Osteoblast (primary cell): Measurements from ENCODE around the gene RB1. TPM values are rescaled to one million over a fixed set of nuclear protein-coding genes. Genes with fewer than 3 reads are reported as not detected.

Source experiments
- DNase-seq: peaks from one replicate; pipeline ENCODE4 v3.0.0; 2011; ENCODE audit warnings: low spot score, mixed read lengths; ENCODE audit not compliant: insufficient read length; ENCODE audit errors: missing footprints
- H2AFZ ChIP-seq: 2 replicates; pipeline ENCODE4 v1.6.0; 2011; ENCODE audit warnings: mild to moderate bottlenecking, low read length
- H3K27ac ChIP-seq: 2 replicates; pipeline ENCODE4 v1.5.1; 2011; ENCODE audit warnings: mild to moderate bottlenecking, low read depth, low read length, moderate library complexity
- H3K27me3 ChIP-seq: 2 replicates; pipeline ENCODE4 v1.6.0; 2012; ENCODE audit warnings: mild to moderate bottlenecking, control low read depth, inconsistent platforms, low read length, moderate library complexity; ENCODE audit not compliant: insufficient read depth
- H3K36me3 ChIP-seq: 2 replicates; pipeline ENCODE4 v1.5.1; 2011; ENCODE audit warnings: mild to moderate bottlenecking, low read length, control low read depth, moderate library complexity; ENCODE audit not compliant: insufficient read depth
- H3K4me1 ChIP-seq: 2 replicates; pipeline ENCODE4 v1.5.1; 2011; ENCODE audit warnings: mild to moderate bottlenecking, low read length, control low read depth, moderate library complexity; ENCODE audit not compliant: insufficient read depth
- H3K4me2 ChIP-seq: 2 replicates; pipeline ENCODE4 v1.6.0; 2011; ENCODE audit warnings: mild to moderate bottlenecking, low read length; ENCODE audit not compliant: insufficient read depth
- H3K4me3 ChIP-seq: fragments of 200-600 bp; sonication (generic); 3 replicates; pipeline ENCODE4 v1.5.1; 2012; ENCODE audit warnings: mild to moderate bottlenecking, low read length, inconsistent platforms; ENCODE audit not compliant: insufficient read depth
- H3K79me2 ChIP-seq: 2 replicates; pipeline ENCODE4 v1.6.0; 2012; ENCODE audit warnings: mild to moderate bottlenecking, low read length, control low read depth, inconsistent platforms; ENCODE audit not compliant: insufficient read depth
- H3K9me3 ChIP-seq: 2 replicates; pipeline ENCODE4 v1.5.1; 2011; ENCODE audit warnings: low read depth, low read length, control low read depth
- H4K20me1 ChIP-seq: 2 replicates; pipeline ENCODE4 v1.6.0; 2012; ENCODE audit warnings: mild to moderate bottlenecking, low read length, control low read depth; ENCODE audit not compliant: insufficient read depth
- CTCF ChIP-seq: IDR thresholded peaks from 2 replicates; pipeline ENCODE4 v1.5.1; 2011; ENCODE audit warnings: mild to moderate bottlenecking, low read depth, low read length, moderate library complexity; ENCODE audit errors: extremely low read depth
- total RNA-seq: library from RNA; depleted of rRNA; stranded (reverse); fragments of >200 nt; gene quantifications from 2 replicates; pipeline ENCODE4 v1.2.3, GENCODE V29; 2012

Gene RB1
- total RNA-seq, 1 donor = 33.3 TPM

- H3K79me2 ChIP-seq = no peaks in the 10 kb centered on the region
- H3K27me3 ChIP-seq = no peaks in the 10 kb centered on the region
- H3K4me1 ChIP-seq = no peaks in the 10 kb centered on the region
- no peak for DNase-seq
- no peak overlapping the region for H3K4me2 ChIP-seq
- no peak overlapping the region for H2AFZ ChIP-seq
- H4K20me1 ChIP-seq = no peaks in the 10 kb centered on the region
- H3K36me3 ChIP-seq = no peaks in the 10 kb centered on the region
- no peak for TF ChIP-seq CTCF
- H3K27ac ChIP-seq = no peak overlapping the region
- H3K9me3 ChIP-seq = no peaks in the 10 kb centered on the region
- no peak overlapping the region for H3K4me3 ChIP-seq
These were observed 212.2 kb downstream of the RB1 start for GRCh38 chr13:48515732-48516131.

- H3K4me2 ChIP-seq = no peak overlapping the region
- H2AFZ ChIP-seq = no peak overlapping the region
- no peak for DNase-seq
- H3K4me3 ChIP-seq = no peak overlapping the region
- H3K79me2 ChIP-seq = no peaks in the 10 kb centered on the region
- H3K36me3 ChIP-seq = no peaks in the 10 kb centered on the region
- no peaks in the 10 kb centered on the region for H3K27me3 ChIP-seq
- no peak for TF ChIP-seq CTCF
- H3K27ac ChIP-seq = no peak overlapping the region
- H3K9me3 ChIP-seq = no peaks in the 10 kb centered on the region
- H4K20me1 ChIP-seq = no peaks in the 10 kb centered on the region
- no peaks in the 10 kb centered on the region for H3K4me1 ChIP-seq
These were observed 214.5 kb downstream of the RB1 start for GRCh38 chr13:48518083-48518482.

- H3K4me1 ChIP-seq = peaks cover under 1% of the 10 kb centered on the region
- H3K27ac ChIP-seq = no peak overlapping the region
- no peaks in the 10 kb centered on the region for H3K9me3 ChIP-seq
- H3K79me2 ChIP-seq = peaks cover 5% of the 10 kb centered on the region
- no peaks in the 10 kb centered on the region for H3K27me3 ChIP-seq
- H3K4me2 ChIP-seq = no peak overlapping the region
- no peaks in the 10 kb centered on the region for H3K36me3 ChIP-seq
- DNase-seq = no peak
- H2AFZ ChIP-seq = no peak overlapping the region
- no peaks in the 10 kb centered on the region for H4K20me1 ChIP-seq
- TF ChIP-seq CTCF = no peak
- no peak overlapping the region for H3K4me3 ChIP-seq
These were observed 222.7 kb downstream of the RB1 start for GRCh38 chr13:48526286-48526685.

- H4K20me1 ChIP-seq = no peaks in the 10 kb centered on the region
- H3K4me3 ChIP-seq = no peak overlapping the region
- no peak overlapping the region for H3K27ac ChIP-seq
- H3K36me3 ChIP-seq = no peaks in the 10 kb centered on the region
- H3K4me1 ChIP-seq = peaks cover 4% of the 10 kb centered on the region
- H2AFZ ChIP-seq = no peak overlapping the region
- H3K79me2 ChIP-seq = peaks cover 8% of the 10 kb centered on the region
- H3K9me3 ChIP-seq = no peaks in the 10 kb centered on the region
- no peaks in the 10 kb centered on the region for H3K27me3 ChIP-seq
- no peak overlapping the region for H3K4me2 ChIP-seq
- no peak for TF ChIP-seq CTCF
- no peak for DNase-seq
These were observed 224.4 kb downstream of the RB1 start for GRCh38 chr13:48527955-48528354.
